Kidney (tissue), 14 donors: ENCODE data around the gene RYR2. TPM values are rescaled to one million over a fixed set of nuclear protein-coding genes. Genes with fewer than 3 reads are reported as not detected.

ENCODE experiments used
- DNase-seq, 5 donors: peaks; one replicate each; pipeline ENCODE4 v3.0.0-alpha.2; 2013 to 2020
- FAIRE-seq: peaks from 2 replicates; lab custom pipeline; 2012; peaks lifted over from hg19 to GRCh38; lab: Jason Lieb, UNC
- H3K27ac ChIP-seq, 2 donors: one replicate each; pipeline ENCODE4 v1.7.0; 2013; ENCODE audit warnings: low read depth in 2 of 2, low read length in 2 of 2, inconsistent platforms in 1 of 2
- H3K27me3 ChIP-seq: one replicate; pipeline ENCODE4 v1.7.1; 2013; ENCODE audit warnings: low read length, inconsistent platforms; ENCODE audit not compliant: control insufficient read depth, insufficient read depth
- H3K36me3 ChIP-seq, 3 donors: one replicate each; pipeline versions ENCODE4 v1.7.0 to v1.7.1; 2013; ENCODE audit warnings: low read length in 3 of 3, control low read depth in 1 of 3, inconsistent platforms in 1 of 3; ENCODE audit not compliant: insufficient read depth in 3 of 3, control insufficient read depth in 2 of 3
- H3K4me1 ChIP-seq, 3 donors: one replicate each; pipeline versions ENCODE4 v1.7.0 to v1.7.1; 2013; ENCODE audit warnings: low read length in 3 of 3, inconsistent platforms in 1 of 3, low read depth in 1 of 3; ENCODE audit not compliant: control insufficient read depth in 2 of 3, insufficient read depth in 2 of 3
- H3K4me3 ChIP-seq, 3 donors: one replicate each; pipeline versions ENCODE4 v1.7.0 to v1.8.1; 2013; ENCODE audit warnings: low read length in 3 of 3, control low read depth in 1 of 3, inconsistent platforms in 1 of 3
- H3K9ac ChIP-seq, 3 donors: one replicate each; pipeline versions ENCODE4 v1.7.0 to v1.7.1; 2013; ENCODE audit warnings: low read length in 3 of 3, control low read depth in 1 of 3, inconsistent platforms in 1 of 3
- H3K9me3 ChIP-seq, 3 donors: one replicate each; pipeline versions ENCODE4 v1.7.0 to v1.7.1; 2013; ENCODE audit warnings: low read length in 3 of 3, control low read depth in 1 of 3, inconsistent platforms in 1 of 3; ENCODE audit not compliant: control insufficient read depth in 2 of 3, insufficient read depth in 1 of 3
- intact Hi-C: fragments of 100-400 bp; cut with DNase I; formaldehyde crosslinking; loops from one replicate; pipeline ENCODE4 v1.11.1; 2022
- polyA plus RNA-seq: library from polyadenylated mRNA; stranded (reverse); fragments of 350-450 nt; fragmentation: Illumina TruSeq; extraction: RNeasy Lipid Tissue Mini Kit (QIAGEN cat#74804); gene quantifications from one replicate; pipeline ENCODE4 v1.2.3, GENCODE V29; 2014; ENCODE audit warnings: low read depth, low replicate concordance; ENCODE audit not compliant: insufficient read depth
- total RNA-seq: library from RNA; stranded (reverse); fragmentation: NEBNext Ultra II Directional; extraction: Animal tissue kit (Norgen Biotek cat#: 25700); gene quantifications from one replicate; pipeline ENCODE4 v1.2.1, GENCODE V29; 2021
- TF ChIP-seq, protein P1 (sequence below): IDR thresholded peaks from 3 replicates; pipeline ENCODE4 v1.5.1; 2012; ENCODE audit warnings: mild to moderate bottlenecking, moderate library complexity, borderline replicate concordance; ENCODE audit not compliant: insufficient read depth; ENCODE audit errors: extremely low read depth
- donor health status: control.
- donor health status: control.
- donor health status: control.
- donor health status: control.
- donor health status: control.
- donor health status: DM: yes; HTN: yes; CAD: no.
- donor health status: Normal renal cell carcinoma (clear cell type).

Gene RYR2
- total and polyA plus RNA-seq, 2 donors from 2014 or later: 0.28 to 0.60 TPM

DNA sequence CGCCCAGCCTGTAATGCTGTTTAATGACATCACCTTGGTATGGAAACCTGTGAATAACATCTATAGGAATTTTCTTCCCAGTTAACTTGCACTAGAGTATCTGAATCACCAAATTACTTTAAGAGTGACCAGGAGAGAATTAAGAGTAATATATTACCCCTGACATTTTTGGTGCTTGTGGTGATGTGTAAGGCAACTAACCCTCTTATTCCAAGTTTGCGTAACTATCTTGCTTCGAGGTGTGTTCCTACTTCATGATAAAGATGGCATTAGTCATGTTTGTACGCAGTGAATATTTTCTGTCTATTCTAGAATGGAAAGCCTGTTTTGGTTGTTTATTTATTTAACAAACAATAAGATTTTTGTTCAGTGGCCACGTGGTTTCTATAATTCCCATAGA lies 717.4 kb downstream of the RYR2 start:
- DNase-seq: no peak
- TF ChIP-seq, protein P1, sequence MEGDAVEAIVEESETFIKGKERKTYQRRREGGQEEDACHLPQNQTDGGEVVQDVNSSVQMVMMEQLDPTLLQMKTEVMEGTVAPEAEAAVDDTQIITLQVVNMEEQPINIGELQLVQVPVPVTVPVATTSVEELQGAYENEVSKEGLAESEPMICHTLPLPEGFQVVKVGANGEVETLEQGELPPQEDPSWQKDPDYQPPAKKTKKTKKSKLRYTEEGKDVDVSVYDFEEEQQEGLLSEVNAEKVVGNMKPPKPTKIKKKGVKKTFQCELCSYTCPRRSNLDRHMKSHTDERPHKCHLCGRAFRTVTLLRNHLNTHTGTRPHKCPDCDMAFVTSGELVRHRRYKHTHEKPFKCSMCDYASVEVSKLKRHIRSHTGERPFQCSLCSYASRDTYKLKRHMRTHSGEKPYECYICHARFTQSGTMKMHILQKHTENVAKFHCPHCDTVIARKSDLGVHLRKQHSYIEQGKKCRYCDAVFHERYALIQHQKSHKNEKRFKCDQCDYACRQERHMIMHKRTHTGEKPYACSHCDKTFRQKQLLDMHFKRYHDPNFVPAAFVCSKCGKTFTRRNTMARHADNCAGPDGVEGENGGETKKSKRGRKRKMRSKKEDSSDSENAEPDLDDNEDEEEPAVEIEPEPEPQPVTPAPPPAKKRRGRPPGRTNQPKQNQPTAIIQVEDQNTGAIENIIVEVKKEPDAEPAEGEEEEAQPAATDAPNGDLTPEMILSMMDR: no peak
- H3K27ac ChIP-seq: no peak overlapping the region
- intact Hi-C loops: no loop called here
- FAIRE-seq: no peak
- H3K4me3 ChIP-seq: no peak overlapping the region
- no peaks in the 10 kb centered on the region for H3K9me3 ChIP-seq
- no peaks in the 10 kb centered on the region for H3K27me3 ChIP-seq
- H3K36me3 ChIP-seq: no peaks in the 10 kb centered on the region
- H3K9ac ChIP-seq: no peak overlapping the region
- H3K4me1 ChIP-seq: no peaks in the 10 kb centered on the region

DNA sequence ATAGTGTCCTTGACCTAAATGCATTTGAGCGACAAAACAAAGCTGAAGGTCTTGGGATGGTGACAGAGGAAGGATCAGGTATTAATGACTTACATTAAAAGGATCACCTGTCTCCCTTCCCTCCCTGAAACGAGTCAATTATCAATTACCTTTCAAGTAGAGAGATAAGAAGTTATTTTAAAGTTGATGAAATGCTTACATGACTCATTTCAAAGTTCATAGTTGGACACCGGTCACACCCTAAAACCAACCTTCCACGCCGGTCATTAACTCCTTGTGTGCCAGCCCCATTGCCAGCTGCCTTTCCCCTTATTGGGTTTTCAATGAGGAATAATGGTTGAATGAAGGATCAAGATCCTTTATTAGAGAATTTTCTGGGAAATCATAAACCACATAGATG lies 719.0 kb downstream of the RYR2 start:
- H3K9ac ChIP-seq: no peak overlapping the region
- no peaks in the 10 kb centered on the region for H3K4me1 ChIP-seq
- H3K27ac ChIP-seq: no peak overlapping the region
- no peaks in the 10 kb centered on the region for H3K9me3 ChIP-seq
- DNase-seq: no peak
- H3K27me3 ChIP-seq: no peaks in the 10 kb centered on the region
- TF ChIP-seq, protein P1: no peak
- no peak for FAIRE-seq
- H3K36me3 ChIP-seq: no peaks in the 10 kb centered on the region
- intact Hi-C loops: no loop called here
- H3K4me3 ChIP-seq: no peak overlapping the region

DNA sequence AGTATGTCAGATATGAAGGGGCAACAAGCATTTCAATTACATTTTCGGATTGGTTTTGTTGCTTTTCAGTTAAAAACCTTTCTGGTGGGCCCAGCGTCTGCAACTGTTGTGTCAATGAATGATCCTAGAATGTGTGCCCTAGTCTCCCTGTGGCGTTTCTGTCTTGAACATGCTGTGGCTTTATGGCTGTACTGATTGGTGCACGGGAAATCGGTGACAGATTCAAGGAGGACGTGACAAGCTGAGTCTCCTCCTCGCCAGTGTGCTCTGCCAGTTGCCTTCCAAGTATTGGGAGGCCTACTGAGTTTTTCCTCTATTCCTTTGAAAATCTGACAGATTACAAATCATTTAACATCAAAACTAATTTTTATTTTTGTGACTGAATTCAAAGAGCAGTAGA lies 721.2 kb downstream of the RYR2 start:
- TF ChIP-seq, protein P1: no peak
- H3K4me3 ChIP-seq: no peak overlapping the region
- intact Hi-C loops: no loop called here
- DNase-seq (no peak), FAIRE-seq (no peak)
- H3K27ac ChIP-seq: no peak overlapping the region
- no peaks in the 10 kb centered on the region for H3K36me3 ChIP-seq
- no peak overlapping the region for H3K9ac ChIP-seq
- H3K4me1 ChIP-seq: no peaks in the 10 kb centered on the region
- no peaks in the 10 kb centered on the region for H3K27me3 ChIP-seq
- no peaks in the 10 kb centered on the region for H3K9me3 ChIP-seq

DNA sequence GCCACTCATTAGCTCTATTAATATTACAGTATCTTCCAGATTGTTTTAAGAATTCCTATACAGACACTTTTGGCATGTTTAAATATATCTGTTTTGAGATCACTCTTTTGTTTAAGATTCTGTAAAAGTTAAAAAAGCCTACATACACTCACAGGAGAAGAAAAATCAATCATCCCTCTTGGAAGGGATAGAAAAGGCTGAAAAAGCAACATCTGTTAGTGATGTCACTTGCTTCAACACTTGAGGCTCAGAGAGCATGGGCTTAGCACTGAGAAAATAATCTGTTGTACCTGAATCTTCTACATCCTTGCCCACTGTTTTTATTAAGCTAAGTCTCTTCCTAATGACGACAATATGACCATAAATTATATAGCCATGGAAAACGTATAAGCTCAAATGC lies 721.8 kb downstream of the RYR2 start:
- H3K9me3 ChIP-seq: no peaks in the 10 kb centered on the region
- TF ChIP-seq, protein P1: no peak
- H3K9ac ChIP-seq: no peak overlapping the region
- H3K27ac ChIP-seq: no peak overlapping the region
- DNase-seq (no peak), FAIRE-seq (no peak)
- H3K4me3 ChIP-seq: no peak overlapping the region
- intact Hi-C loops: no loop called here
- H3K27me3 ChIP-seq: no peaks in the 10 kb centered on the region
- no peaks in the 10 kb centered on the region for H3K4me1 ChIP-seq
- no peaks in the 10 kb centered on the region for H3K36me3 ChIP-seq
